AG09309 (cell line): ENCODE measurements around the gene TRABD.
"Not testable (repeated sequence)": the region's sequence is repeated elsewhere in the genome, so short reads cannot be mapped to it uniquely, and the experiment has no call there.

ENCODE experiments used
- DNase-seq: peaks from one replicate; pipeline ENCODE4 v3.0.0-alpha.2; 2010; ENCODE audit warnings: low read depth
- H3K4me3 ChIP-seq: 2 replicates; pipeline ENCODE4 v1.5.1; 2011; ENCODE audit warnings: mild to moderate bottlenecking, low read depth, low read length, moderate library complexity; ENCODE audit not compliant: control insufficient read depth
- CTCF ChIP-seq: IDR thresholded peaks from 2 replicates; pipeline ENCODE4 v1.5.1; 2011; ENCODE audit warnings: mild to moderate bottlenecking, low read depth, low read length, inconsistent platforms; ENCODE audit not compliant: insufficient read depth, control insufficient read depth; ENCODE audit errors: missing control alignments

TRABD gene

GRCh38 chr22:50185375-50186087, at the start of gene TRABD:
Gene TRABD, plus strand, starts transcription at chr22:50185913. Its CDS starts 7,148 bp downstream, at chr22:50193061.
- peak within 1 kb of the TSS; percentile 74 for H3K4me3 ChIP-seq
- no peak for TF ChIP-seq CTCF
- DNase-seq, result peak; percentile 38

- DNase-seq, result no peak
- no peak for TF ChIP-seq CTCF
- no peak overlapping the region for H3K4me3 ChIP-seq
Measured at GRCh38 chr22:50136581-50137015, 49.1 kb upstream of the TRABD start.

- DNase-seq, H3K4me3 ChIP-seq: not testable (repeated sequence)
Measured at GRCh38 chr22:50137277-50137676, 48.4 kb upstream of the TRABD start.

GRCh38 chr22:50138041-50138440, 47.7 kb upstream of the TRABD start:
- no peak for TF ChIP-seq CTCF
- no peak overlapping the region for H3K4me3 ChIP-seq
- no peak for DNase-seq

- no peak overlapping the region for H3K4me3 ChIP-seq
- no peak for TF ChIP-seq CTCF
Measured at GRCh38 chr22:50138988-50139387, 46.7 kb upstream of the TRABD start.

GRCh38 chr22:50139843-50140415, 45.8 kb upstream of the TRABD start:
- TF ChIP-seq CTCF, result no peak
- H3K4me3 ChIP-seq, result no peak overlapping the region
- no peak for DNase-seq

More at GRCh38 chr22:50138988-50139387, 46.7 kb upstream of the TRABD start:
- DNase-seq, result no peak

GRCh38 chr22:50140615-50141014, 45.1 kb upstream of the TRABD start:
- DNase-seq, result no peak
- no peak overlapping the region for H3K4me3 ChIP-seq
- TF ChIP-seq CTCF, result no peak
